HCT116 (cell line): ENCODE data around the gene BMP7. TPM values are rescaled to one million over a fixed set of nuclear protein-coding genes. Genes with fewer than 3 reads are reported as not detected.
A peak's percentile ranks its signal among the peaks of the same experiment; 100 is the strongest.

Experiments
- ATAC-seq: fragments of 200-7000 bp; cut with Tn5 transposase; 2 replicates; pipeline ENCODE4 v1.9.1; 2020; ENCODE audit warnings: mild to moderate bottlenecking, moderate library complexity
- BruUV-seq: library from RNA; stranded (reverse); fragments of 400-500 nt; replicated peaks from 2 replicates; lab custom pipeline; 2021; lab: Mats Ljungman, UMichigan
- CTCF ChIA-PET: fragments of 300-600 bp; sonication (Branson Sonifier 250); formaldehyde crosslinking; loops from one replicate; lab custom pipeline; 2021; ENCODE audit warnings: antibody characterized with exemption; lab: Charles Lee
- POLR2A ChIA-PET: fragments of 300-600, 350-600 bp; sonication (Branson Sonifier 250); formaldehyde crosslinking; loops from one replicate; lab custom pipeline; 2021; ENCODE audit warnings: antibody characterized with exemption; lab: Charles Lee
- RAD21 ChIA-PET, 2 experiments: fragments of 300-600 bp; sonication (Branson Sonifier 250); formaldehyde crosslinking; loops; one replicate each; lab custom pipeline; 2023; ENCODE audit warnings: low total read pairs in 2 of 2; ENCODE audit not compliant: uncharacterized antibody in 2 of 2, unreplicated experiment in 2 of 2, low non-redundant PET in 1 of 2; lab: Charles Lee
- DNase-seq: peaks from one replicate; pipeline ENCODE4 v3.0.0-alpha.2; 2010; ENCODE audit warnings: low read depth, low spot score
- H2AFZ ChIP-seq: fragments of 200-600 bp; shearing (Covaris generic), sonication (generic); 2 replicates; pipeline ENCODE4 v1.6.1; 2017; ENCODE audit warnings: low read depth, mixed run types, mixed read lengths, antibody characterized with exemption, low read length; ENCODE audit not compliant: poor library complexity, severe bottlenecking
- H3K27ac ChIP-seq: 2 replicates; pipeline ENCODE4 v1.5.1; 2012; ENCODE audit warnings: low read depth, low read length
- H3K27me3 ChIP-seq: fragments of 200-600 bp; sonication (generic); 2 replicates; pipeline ENCODE4 v1.6.1; 2016; ENCODE audit warnings: mixed run types, low read length, mixed read lengths; ENCODE audit not compliant: insufficient read depth
- H3K36me3 ChIP-seq, 2 experiments: fragments of 200-500 bp in 1 of 2; fragments of 200-600 bp in 1 of 2; sonication (Bioruptor generic) in 1 of 2; sonication (generic) in 1 of 2; 2 replicates each; pipeline versions ENCODE4 v1.5.1 to v1.6.1; 2014 to 2016; ENCODE audit warnings: low read length in 2 of 2, inconsistent platforms in 1 of 2, mixed read lengths in 1 of 2, mixed run types in 1 of 2; ENCODE audit not compliant: insufficient read depth in 2 of 2, control insufficient read depth in 1 of 2
- H3K4me1 ChIP-seq, 2 experiments: fragments of 200-600 bp in 1 of 2; sonication (generic) in 1 of 2; 2 replicates each; pipeline versions ENCODE4 v1.5.1 to v1.6.1; 2012 to 2017; ENCODE audit warnings: low read length in 2 of 2, inconsistent platforms in 1 of 2, mild to moderate bottlenecking in 1 of 2, mixed read lengths in 1 of 2, mixed run types in 1 of 2, moderate library complexity in 1 of 2; ENCODE audit not compliant: insufficient read depth in 2 of 2, control insufficient read depth in 1 of 2
- H3K4me2 ChIP-seq: fragments of 200-600 bp; sonication (generic); 2 replicates; pipeline ENCODE4 v1.6.1; 2017; ENCODE audit warnings: mixed run types, low read length, mixed read lengths
- H3K4me3 ChIP-seq, 2 experiments: fragments of 200-600 bp in 1 of 2; sonication (generic) in 1 of 2; replicated peaks in 1 of 2; 2 replicates each; pipeline ENCODE4 v1.5.1; 2011 to 2016; ENCODE audit warnings: low read length in 2 of 2, control low read depth in 1 of 2, low read depth in 1 of 2, mild to moderate bottlenecking in 1 of 2, mixed read lengths in 1 of 2, mixed run types in 1 of 2
- H3K79me2 ChIP-seq: fragments of 200-600 bp; sonication (generic); 2 replicates; pipeline ENCODE4 v1.6.1; 2017; ENCODE audit warnings: mild to moderate bottlenecking, mixed run types, low read length, moderate library complexity, mixed read lengths; ENCODE audit not compliant: insufficient read depth
- H3K9ac ChIP-seq: fragments of 200-600 bp; sonication (generic); 2 replicates; pipeline ENCODE4 v1.6.1; 2016; ENCODE audit warnings: low read length, mixed read lengths
- H3K9me2 ChIP-seq: fragments of 200-600 bp; sonication (generic), shearing (Covaris generic); 2 replicates; pipeline ENCODE4 v1.6.1; 2017; ENCODE audit warnings: mixed run types, mild to moderate bottlenecking, moderate library complexity; ENCODE audit not compliant: insufficient read depth
- H3K9me3 ChIP-seq, 2 experiments: fragments of 200-500 bp in 1 of 2; fragments of 200-600 bp in 1 of 2; sonication (Bioruptor generic) in 1 of 2; sonication (generic) in 1 of 2; 2 replicates each; pipeline ENCODE4 v1.6.1; 2014 to 2017; ENCODE audit warnings: low read length in 2 of 2, mixed read lengths in 2 of 2, inconsistent platforms in 1 of 2, low read depth in 1 of 2, mild to moderate bottlenecking in 1 of 2, mixed run types in 1 of 2, moderate library complexity in 1 of 2; ENCODE audit not compliant: control insufficient read depth in 1 of 2, insufficient read depth in 1 of 2
- H4K20me1 ChIP-seq: fragments of 200-600 bp; sonication (generic), shearing (Covaris generic); 2 replicates; pipeline ENCODE4 v1.6.1; 2017; ENCODE audit warnings: mixed run types, mild to moderate bottlenecking, moderate library complexity; ENCODE audit not compliant: insufficient read depth
- ATF3 ChIP-seq: IDR thresholded peaks from 2 replicates; pipeline ENCODE4 v1.6.1; 2012
- CTCF ChIP-seq, 3 experiments: fragments of 200-600 bp in 1 of 3; sonication (generic) in 1 of 3; IDR thresholded peaks in 2 of 3; conservative IDR thresholded peaks in 1 of 3; 2 replicates each; pipeline ENCODE4 v1.5.1; 2012 to 2017; ENCODE audit warnings: low read depth in 2 of 3, low read length in 2 of 3, antibody characterized with exemption in 1 of 3, borderline replicate concordance in 1 of 3, control low read depth in 1 of 3, mild to moderate bottlenecking in 1 of 3, mixed read lengths in 1 of 3, mixed run types in 1 of 3, moderate library complexity in 1 of 3; ENCODE audit not compliant: insufficient read depth in 1 of 3
- EZH2phosphoT487 ChIP-seq: fragments of 200-600 bp; IDR thresholded peaks from 2 replicates; pipeline ENCODE4 v1.6.1; 2018; ENCODE audit warnings: antibody characterized with exemption, borderline replicate concordance
- FOSL1 ChIP-seq: IDR thresholded peaks from 2 replicates; pipeline ENCODE4 v1.6.1; 2012; ENCODE audit warnings: low read depth
- JUND ChIP-seq: IDR thresholded peaks from 2 replicates; pipeline ENCODE4 v1.6.1; 2012
- SIN3A ChIP-seq: IDR thresholded peaks from 2 replicates; pipeline ENCODE4 v1.6.1; 2012; ENCODE audit warnings: low read depth
- SP1 ChIP-seq: IDR thresholded peaks from 2 replicates; pipeline ENCODE4 v1.6.1; 2012; ENCODE audit warnings: low read depth
- SRF ChIP-seq: IDR thresholded peaks from 2 replicates; pipeline ENCODE4 v1.6.1; 2012; ENCODE audit warnings: low read depth
- YY1 ChIP-seq: IDR thresholded peaks from 2 replicates; pipeline ENCODE4 v1.6.1; 2011; ENCODE audit warnings: low read length, low read depth, moderate library complexity, mild to moderate bottlenecking; ENCODE audit not compliant: insufficient replicate concordance; ENCODE audit errors: extremely low read depth
- ZBTB33 ChIP-seq: IDR thresholded peaks from 2 replicates; pipeline ENCODE4 v1.6.1; 2011; ENCODE audit warnings: mild to moderate bottlenecking, low read length, moderate library complexity; ENCODE audit not compliant: insufficient replicate concordance; ENCODE audit errors: extremely low read depth
- ZFX ChIP-seq: fragments of 450-650 bp; IDR thresholded peaks from 2 replicates; pipeline ENCODE4 v1.6.1; 2017
- intact Hi-C: fragments of 100-400 bp; cut with micrococcal nuclease; formaldehyde crosslinking; loops from 2 replicates; pipeline ENCODE4 v1.10.0; 2022
- total RNA-seq: library from RNA; stranded (reverse); gene quantifications from one replicate; pipeline ENCODE4 v1.2.1, GENCODE V29; 2021; ENCODE audit not compliant: unreplicated experiment

The BMP7 gene
- total RNA-seq, 1 experiment from 2014 or later, result 7.0 TPM

- ChIA-PET POLR2A (no interaction called here), RAD21 (no interaction called here), CTCF (no interaction called here)
- ATAC-seq (no peak), DNase-seq (no peak)
- no TSS peak for BruUV-seq
- H2AFZ ChIP-seq, result no peak overlapping the region
- no peaks in the 10 kb centered on the region for H3K79me2 ChIP-seq
- H3K9me2 ChIP-seq, result no peaks in the 10 kb centered on the region
- no peak overlapping the region for H3K9ac ChIP-seq
- peaks cover 0 to 4% of the 10 kb centered on the region in 2 experiments; a peak in 1 of 4 replicates for H3K4me1 ChIP-seq
- no peak overlapping the region for H3K4me3 ChIP-seq
- H3K27ac ChIP-seq, result no peak overlapping the region
- intact Hi-C loops, result no loop called here
- no peaks in the 10 kb centered on the region for H4K20me1 ChIP-seq
- H3K9me3 ChIP-seq, result no peaks in the 10 kb centered on the region
- no peak overlapping the region for H3K4me2 ChIP-seq
- TF ChIP-seq CTCF (IDR thresholded peaks at IDR 0.05 in 2 of 3, conservative IDR thresholded peaks at IDR 0.05 in 1 of 3; ENCODE audit: borderline replicate concordance in 1 of 3, insufficient read depth in 1 of 3, low read depth in 2 of 3, low read length in 2 of 3) (peak in 1 of 3 experiments; percentile 18; a peak in 2 of 6 replicates), JUND (no peak)
- H3K27me3 ChIP-seq, result no peaks in the 10 kb centered on the region
- H3K36me3 ChIP-seq, result no peaks in the 10 kb centered on the region
Measured at GRCh38 chr20:57270204-57270984, 4.0 kb upstream of the BMP7 start.

GRCh38 chr20:57269148-57269984, 2.9 kb upstream of the BMP7 start:
- Histone ChIP-seq H3K27me3 (no peaks in the 10 kb centered on the region), H3K9ac (no peak overlapping the region), H3K9me3 (no peaks in the 10 kb centered on the region), H3K27ac (no peak overlapping the region), H3K9me2 (no peaks in the 10 kb centered on the region), H3K4me1 (peaks cover 0 to 4% of the 10 kb centered on the region in 2 experiments; a peak in 1 of 4 replicates), H3K4me2 (no peak overlapping the region), H3K79me2 (no peaks in the 10 kb centered on the region), H2AFZ (no peak overlapping the region), H3K36me3 (no peaks in the 10 kb centered on the region), H4K20me1 (no peaks in the 10 kb centered on the region), H3K4me3 (no peak overlapping the region)
- intact Hi-C loops, result no loop called here
- ChIA-PET POLR2A (no interaction called here), CTCF (no interaction called here), RAD21 (no interaction called here)
- DNase-seq, result no peak
- BruUV-seq, result no TSS peak
- no peak for ATAC-seq
- TF ChIP-seq SIN3A (no peak), YY1 (no peak), FOSL1 (no peak), ATF3 (no peak), EZH2phosphoT487 (no peak), JUND (no peak), ZFX (no peak), SRF (no peak), SP1 (no peak), ZBTB33 (no peak)
